Measurements from ENCODE around the gene PCMT1.

DNA sequence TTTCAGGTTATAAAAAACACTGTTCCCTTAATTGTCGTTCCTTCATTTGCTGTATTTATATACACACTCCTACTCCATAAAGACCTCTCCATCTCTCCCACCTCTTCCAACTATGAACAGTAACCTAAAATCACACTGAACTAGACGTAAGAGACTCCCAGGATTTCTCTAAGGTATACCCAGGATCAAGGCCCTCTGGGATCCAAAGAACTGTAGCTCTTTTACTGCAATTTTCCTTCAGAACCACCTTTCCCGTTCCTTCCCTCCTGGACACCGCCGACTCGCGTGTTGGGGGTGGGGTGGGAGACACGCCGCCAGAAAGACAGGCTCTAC, 32.3 kb upstream of the PCMT1 start:
- TF ChIP-seq, protein P1, sequence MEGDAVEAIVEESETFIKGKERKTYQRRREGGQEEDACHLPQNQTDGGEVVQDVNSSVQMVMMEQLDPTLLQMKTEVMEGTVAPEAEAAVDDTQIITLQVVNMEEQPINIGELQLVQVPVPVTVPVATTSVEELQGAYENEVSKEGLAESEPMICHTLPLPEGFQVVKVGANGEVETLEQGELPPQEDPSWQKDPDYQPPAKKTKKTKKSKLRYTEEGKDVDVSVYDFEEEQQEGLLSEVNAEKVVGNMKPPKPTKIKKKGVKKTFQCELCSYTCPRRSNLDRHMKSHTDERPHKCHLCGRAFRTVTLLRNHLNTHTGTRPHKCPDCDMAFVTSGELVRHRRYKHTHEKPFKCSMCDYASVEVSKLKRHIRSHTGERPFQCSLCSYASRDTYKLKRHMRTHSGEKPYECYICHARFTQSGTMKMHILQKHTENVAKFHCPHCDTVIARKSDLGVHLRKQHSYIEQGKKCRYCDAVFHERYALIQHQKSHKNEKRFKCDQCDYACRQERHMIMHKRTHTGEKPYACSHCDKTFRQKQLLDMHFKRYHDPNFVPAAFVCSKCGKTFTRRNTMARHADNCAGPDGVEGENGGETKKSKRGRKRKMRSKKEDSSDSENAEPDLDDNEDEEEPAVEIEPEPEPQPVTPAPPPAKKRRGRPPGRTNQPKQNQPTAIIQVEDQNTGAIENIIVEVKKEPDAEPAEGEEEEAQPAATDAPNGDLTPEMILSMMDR (IDR thresholded peaks at IDR 0.05) = no peak
- TF ChIP-seq POLR2A (IDR thresholded peaks at IDR 0.05) = no peak
